Uterus (tissue), 4 donors: ENCODE data around the gene PHKG1. TPM values are rescaled to one million over a fixed set of nuclear protein-coding genes. Genes with fewer than 3 reads are reported as not detected.
A peak's percentile ranks its signal among the peaks of the same experiment; 100 is the strongest.
"Not testable (repeated sequence)": the region's sequence is repeated elsewhere in the genome, so short reads cannot be mapped to it uniquely, and the experiment has no call there.

ENCODE experiments used
- DNase-seq, 2 donors: peaks; one replicate each; pipeline ENCODE4 v3.0.0-alpha.2; 2019 to 2020
- H3K27ac ChIP-seq, 2 donors: fragments of 200-600 bp; sonication (generic); 1 replicate in 1 of 2; 2 replicates in 1 of 2; pipeline ENCODE4 v1.5.1; 2016 to 2018
- H3K27me3 ChIP-seq, 2 donors: fragments of 200-600 bp; sonication (generic); one replicate each; pipeline ENCODE4 v1.5.1; 2018 to 2019; ENCODE audit warnings: control low read depth in 1 of 2
- H3K36me3 ChIP-seq, 2 donors: fragments of 200-600 bp; sonication (generic); one replicate each; pipeline ENCODE4 v1.5.1; 2019; ENCODE audit warnings: control low read depth in 1 of 2
- H3K4me1 ChIP-seq, 2 donors: fragments of 200-600 bp; sonication (generic); one replicate each; pipeline ENCODE4 v1.5.1; 2018 to 2019; ENCODE audit warnings: control low read depth in 1 of 2
- H3K4me3 ChIP-seq, 2 donors: fragments of 200-600 bp; sonication (generic); 1 replicate in 1 of 2; 2 replicates in 1 of 2; pipeline ENCODE4 v1.5.1; 2018 to 2019; ENCODE audit warnings: mild to moderate bottlenecking in 1 of 2
- H3K9me3 ChIP-seq, 2 donors: fragments of 200-600 bp; sonication (generic); one replicate each; pipeline ENCODE4 v1.5.1; 2019; ENCODE audit warnings: control low read depth in 1 of 2
- CTCF ChIP-seq, 4 experiments: fragments of 200-600 bp in 2 of 4; fragments of 450-650 bp in 2 of 4; sonication (generic) in 2 of 4; IDR thresholded peaks; one replicate each; pipeline ENCODE4 v1.5.1; 2016 to 2019; ENCODE audit warnings: antibody characterized with exemption in 4 of 4, mild to moderate bottlenecking in 2 of 4, moderate library complexity in 1 of 4
- POLR2A ChIP-seq, 2 donors: fragments of 450-650 bp; IDR thresholded peaks; one replicate each; pipeline ENCODE4 v1.6.1; 2016; ENCODE audit warnings: antibody characterized with exemption in 2 of 2, mild to moderate bottlenecking in 1 of 2, moderate library complexity in 1 of 2
- intact Hi-C: fragments of 100-400 bp; cut with DNase I; formaldehyde crosslinking; loops from one replicate; pipeline ENCODE4 v1.15.1; 2023; ENCODE audit warnings: low total_unique reads
- total RNA-seq, 4 donors: library from RNA; depleted of rRNA in 3 of 4; stranded (reverse); fragments of >200 nt in 3 of 4; gene quantifications; one replicate each; pipeline versions ENCODE4 v1.1.0 to v1.2.4, GENCODE V29; 2014 to 2023
- donor health status: DM: yes; HTN: yes; CAD: no.

PHKG1 gene
- total RNA-seq, 4 donors from 2014 or later: 0.97 to 4.7 TPM; not detected in 2

- peak; percentile 95 to 97 for DNase-seq
- peak; percentile 69 to 88 for TF ChIP-seq POLR2A (IDR thresholded peaks at IDR 0.05)
- no peak for TF ChIP-seq CTCF (IDR thresholded peaks at IDR 0.05)
- Histone ChIP-seq H3K27ac (peak within 1 kb of the TSS; percentile 85 to 91), H3K9me3 (no peaks in the 10 kb centered on the region), H3K4me1 (peaks cover 8% of the 10 kb centered on the region in 2 donors), H3K4me3 (peak within 1 kb of the TSS; percentile 88 to 91), H3K36me3 (no peaks in the 10 kb centered on the region), H3K27me3 (peaks cover 0 to 3% of the 10 kb centered on the region in 2 donors)
- intact Hi-C loops: no loop called here
Observed at GRCh38 chr7:56106108-56107073, 13.6 kb upstream of the PHKG1 start, which contains the start of gene CHCHD2. CHCHD2 (minus strand) TSS chr7:56106476; CDS start chr7:56106413, 63 bp downstream.

GRCh38 chr7:56105508-56105907, 12.8 kb upstream of the PHKG1 start:
- Histone ChIP-seq H3K27ac (peak overlapping the region; percentile 85 to 91), H3K4me1 (peaks cover 8% of the 10 kb centered on the region in 2 donors), H3K27me3 (peaks cover 0 to 3% of the 10 kb centered on the region in 2 donors), H3K36me3 (no peaks in the 10 kb centered on the region), H3K4me3 (peak overlapping the region; percentile 88 to 91), H3K9me3 (no peaks in the 10 kb centered on the region)
- no peak for TF ChIP-seq CTCF (IDR thresholded peaks at IDR 0.05)
- TF ChIP-seq POLR2A (IDR thresholded peaks at IDR 0.05): no peak
- DNase-seq: no peak
- intact Hi-C loops: no loop called here

- H3K27me3 ChIP-seq, H3K9me3 ChIP-seq, DNase-seq, H3K4me3 ChIP-seq, H3K27ac ChIP-seq, intact Hi-C loops, H3K4me1 ChIP-seq, H3K36me3 ChIP-seq: not testable (repeated sequence)
Observed at GRCh38 chr7:56104138-56104537, 11.4 kb upstream of the PHKG1 start.

- TF ChIP-seq CTCF (IDR thresholded peaks at IDR 0.05) (no peak), POLR2A (IDR thresholded peaks at IDR 0.05) (no peak)
- Histone ChIP-seq H3K36me3 (no peaks in the 10 kb centered on the region), H3K4me1 (peaks cover 0 to 1% of the 10 kb centered on the region in 2 donors), H3K27me3 (no peaks in the 10 kb centered on the region), H3K27ac (no peak overlapping the region), H3K4me3 (no peak overlapping the region), H3K9me3 (no peaks in the 10 kb centered on the region)
- DNase-seq: no peak
- intact Hi-C loops: no loop called here
Observed at GRCh38 chr7:56099653-56100052, 6.9 kb upstream of the PHKG1 start.

- intact Hi-C loops, H3K9me3 ChIP-seq, H3K36me3 ChIP-seq, H3K4me1 ChIP-seq, H3K4me3 ChIP-seq, H3K27ac ChIP-seq, H3K27me3 ChIP-seq, DNase-seq: not testable (repeated sequence)
Observed at GRCh38 chr7:56098187-56099008, 5.6 kb upstream of the PHKG1 start.
